ENCODE data around the gene FHL3. TPM values are rescaled to one million over a fixed set of nuclear protein-coding genes. Genes with fewer than 3 reads are reported as not detected.

Gene FHL3
- total and polyA plus RNA-seq, 2 of the 8 experiments (the other 6 are each of a cell fraction or from before 2014, with no cell fraction given) = 14.3 to 35.6 TPM

DNA sequence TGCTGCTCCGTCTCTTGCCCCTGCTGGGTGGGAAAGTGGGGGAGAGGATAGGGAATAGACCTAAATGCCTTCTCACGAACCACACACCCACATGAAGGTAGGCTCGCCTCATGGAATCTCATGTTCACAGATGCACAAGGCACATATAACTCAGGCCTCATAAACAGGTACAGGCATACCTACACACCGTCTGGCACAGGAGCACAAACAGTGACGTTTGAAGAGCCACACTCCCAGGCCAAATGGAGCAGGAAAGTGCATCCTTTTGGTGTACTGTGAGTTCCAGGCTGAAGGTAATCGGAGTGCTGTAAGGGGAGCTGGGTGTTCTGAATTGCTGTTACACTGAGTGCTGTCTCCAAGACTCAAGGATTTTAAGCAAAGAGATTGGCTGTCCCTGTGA, 20.4 kb upstream of the FHL3 start:
- H3K27ac ChIP-seq (ENCODE audit: low read depth, low read length) = no peak overlapping the region
- peaks cover 22 to 42% (median 40%) of the 10 kb centered on the region in 4 experiments for H3K36me3 ChIP-seq (ENCODE audit: control insufficient read depth in 2 of 4, insufficient read depth in 4 of 4, low read length in 3 of 4)
- H2BK120ac ChIP-seq (replicated peaks; ENCODE audit: low read depth, low read length) = no peak overlapping the region
- H4K91ac ChIP-seq (replicated peaks; ENCODE audit: insufficient read length, low read length) = no peak overlapping the region
- H3K56ac ChIP-seq (replicated peaks; ENCODE audit: insufficient read length, low read depth, low read length) = no peak overlapping the region
- no peak overlapping the region for H4K5ac ChIP-seq (ENCODE audit: insufficient read length, low read depth, low read length)
- no peaks in the 10 kb centered on the region for H3K23me2 ChIP-seq (ENCODE audit: low read depth, low read length)
- H3K79me2 ChIP-seq (ENCODE audit: control insufficient read depth in 1 of 2, insufficient read depth in 2 of 2, low read length in 2 of 2) = no peaks in the 10 kb centered on the region
- POLR2A ChIA-PET (ENCODE audit: partially characterized antibody) = interaction anchor here (1.8 to 6.3 kb wide), 3 partner anchors 14 to 44 kb away, joined by 4 to 59 read pairs (median 20); partner anchors contain the start of gene UTP11
- no peaks in the 10 kb centered on the region for H3K27me3 ChIP-seq (replicated peaks in 1 of 4; ENCODE audit: control insufficient read depth in 3 of 4, extremely low read depth in 1 of 4, insufficient read depth in 3 of 4, low read length in 3 of 4)
- H4K8ac ChIP-seq (ENCODE audit: extremely low read depth, insufficient read depth, low read length) = no peak overlapping the region
- no peak overlapping the region for H2BK15ac ChIP-seq (ENCODE audit: low read length)
- no peak overlapping the region for H2BK12ac ChIP-seq (ENCODE audit: low read depth, low read length)
- no peak overlapping the region; the same call in 1 of the 2 replicates for H2BK5ac ChIP-seq (ENCODE audit: low read depth, low read length)
- H3K9me3 ChIP-seq (ENCODE audit: insufficient read depth in 2 of 2, low read depth in 1 of 2, low read length in 1 of 2) = no peaks in the 10 kb centered on the region
- FAIRE-seq = no peak
- no peak overlapping the region for H3K18ac ChIP-seq (ENCODE audit: extremely low read depth, low read length)
- H4K20me1 ChIP-seq (replicated peaks in 1 of 2; ENCODE audit: control insufficient read depth in 1 of 2, insufficient read depth in 2 of 2, low read length in 2 of 2) = peaks cover 0 to 4% of the 10 kb centered on the region in 2 experiments
- WGBS, 2 experiments (ENCODE audit: extremely low coverage in 1 of 2, insufficient coverage in 1 of 2, insufficient read length in 1 of 2, insufficient replicate concordance in 2 of 2, low coverage in 1 of 2, low lambda C conversion rate in 2 of 2, missing lambda C conversion rate in 1 of 2) = 92% methylated on average over 6 of the region's 6 CpGs; no CpG with 5 or more reads in 1 of the 2 experiments
- no peak overlapping the region for H2AK5ac ChIP-seq (ENCODE audit: low read depth, low read length)
- peaks cover 11 to 33% (median 22%) of the 10 kb centered on the region in 4 experiments for H3K4me1 ChIP-seq (replicated peaks in 1 of 4; ENCODE audit: control insufficient read depth in 3 of 4, insufficient read depth in 4 of 4, low read length in 3 of 4)
- no peak overlapping the region for H2BK20ac ChIP-seq (ENCODE audit: low read length)
- DNase-seq (ENCODE audit: low read depth in 1 of 2, low spot score in 2 of 2) = no peak
- no peak overlapping the region for H3K9ac ChIP-seq (replicated peaks in 1 of 4; ENCODE audit: extremely low read depth in 1 of 4, low read depth in 3 of 4, low read length in 3 of 4)
- no peak overlapping the region for H3K4me2 ChIP-seq (ENCODE audit: insufficient read depth in 1 of 2, low read depth in 2 of 2, low read length in 2 of 2)
- H3K4ac ChIP-seq (replicated peaks; ENCODE audit: insufficient read length, low read depth, low read length) = no peak overlapping the region
- TF ChIP-seq GABPA (IDR thresholded peaks at IDR 0.05; ENCODE audit: borderline replicate concordance, insufficient read depth, low read length) = no peak
- TF ChIP-seq CEBPB (IDR thresholded peaks at IDR 0.05; ENCODE audit: low read depth, low read length) = no peak
- TF ChIP-seq YY1 (IDR thresholded peaks at IDR 0.05; ENCODE audit: low read depth, low read length) = no peak
- TF ChIP-seq BACH1 (IDR thresholded peaks at IDR 0.05; ENCODE audit: low read length) = no peak
- peak; percentile 41; the same call in 1 of the 2 replicates for TF ChIP-seq POLR2AphosphoS5 (IDR thresholded peaks at IDR 0.05; ENCODE audit: low read depth, low read length)
- TF ChIP-seq, protein P1, sequence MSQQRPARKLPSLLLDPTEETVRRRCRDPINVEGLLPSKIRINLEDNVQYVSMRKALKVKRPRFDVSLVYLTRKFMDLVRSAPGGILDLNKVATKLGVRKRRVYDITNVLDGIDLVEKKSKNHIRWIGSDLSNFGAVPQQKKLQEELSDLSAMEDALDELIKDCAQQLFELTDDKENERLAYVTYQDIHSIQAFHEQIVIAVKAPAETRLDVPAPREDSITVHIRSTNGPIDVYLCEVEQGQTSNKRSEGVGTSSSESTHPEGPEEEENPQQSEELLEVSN (IDR thresholded peaks at IDR 0.05) = no peak
- TF ChIP-seq SAP30 (IDR thresholded peaks at IDR 0.05; ENCODE audit: insufficient read depth, insufficient replicate concordance, low read length) = no peak
- CTCF ChIA-PET (ENCODE audit: partially characterized antibody) = interaction anchor here (0.6 to 7.2 kb wide), 19 partner anchors 7 to 813 kb away, joined by 3 to 88 read pairs (median 3); partner anchors contain the start of genes SF3A3 and UTP11
- no peak overlapping the region for H3K23ac ChIP-seq (ENCODE audit: insufficient read length)
- H3K4me3 ChIP-seq (ENCODE audit: extremely low read depth in 1 of 4, insufficient read depth in 2 of 4, low read depth in 3 of 4, low read length in 4 of 4) = no peak overlapping the region
- H2AFZ ChIP-seq (ENCODE audit: low read length) = no peak overlapping the region
- no peak overlapping the region for H3K14ac ChIP-seq (ENCODE audit: insufficient read length)
- H3K79me1 ChIP-seq (ENCODE audit: low read depth, low read length) = no peaks in the 10 kb centered on the region
